HL-60 (cell line): Measurements from ENCODE around the gene KDM5B.

ENCODE experiments used
- CTCF ChIP-seq: IDR thresholded peaks from one replicate; pipeline ENCODE4 v1.5.1; 2011; ENCODE audit warnings: low read length, control low read depth, inconsistent platforms; ENCODE audit not compliant: insufficient read depth
- POLR2AphosphoS5 ChIP-seq: IDR thresholded peaks from 2 replicates; pipeline ENCODE4 v1.6.1; 2012; ENCODE audit warnings: low read depth
- REST ChIP-seq: IDR thresholded peaks from 2 replicates; pipeline ENCODE4 v1.6.1; 2012; ENCODE audit warnings: low read depth; ENCODE audit not compliant: insufficient replicate concordance

- TF ChIP-seq CTCF (no peak), REST (no peak), POLR2AphosphoS5 (no peak)
Measured at GRCh38 chr1:202843081-202843480, 34.9 kb upstream of the KDM5B start.
